Measurements from ENCODE around the gene TNFSF10. TPM values are rescaled to one million over a fixed set of nuclear protein-coding genes. Genes with fewer than 3 reads are reported as not detected.

TNFSF10 gene
- polyA plus RNA-seq, 1 experiment: not detected

DNA sequence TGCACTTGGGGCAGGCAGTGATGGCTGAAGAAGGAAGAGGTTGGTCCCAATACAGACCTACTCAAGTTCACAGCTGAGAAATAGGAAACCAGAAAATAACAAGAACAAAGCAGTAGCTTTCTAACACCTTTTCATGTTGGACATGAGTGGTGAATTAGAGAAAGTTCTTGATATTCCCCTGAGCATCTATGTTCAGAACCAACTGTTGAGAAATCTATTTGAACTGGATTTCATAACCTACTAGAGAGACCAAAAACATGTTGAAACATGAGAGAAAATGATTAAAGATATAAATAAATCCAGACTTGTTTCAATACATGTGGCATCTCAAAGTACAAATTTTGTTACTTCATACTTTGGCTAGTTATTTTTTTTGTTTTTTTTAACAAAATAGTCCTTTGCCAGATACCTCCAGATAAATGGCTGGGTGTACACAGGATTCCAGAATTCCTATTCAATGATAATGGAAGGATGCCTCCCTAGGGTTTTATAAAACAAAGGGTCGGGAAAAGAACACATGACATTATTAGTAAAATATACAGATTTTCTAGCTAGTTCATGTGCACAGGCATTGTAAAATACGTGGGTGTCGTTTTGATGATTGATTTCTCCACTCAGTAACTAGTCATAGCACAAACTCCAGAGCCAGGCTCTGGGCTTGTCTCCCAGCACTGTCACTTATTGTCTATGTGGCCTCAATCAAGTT lies 34.4 kb upstream of the TNFSF10 start:
- POLR2A ChIA-PET: no interaction called here
- Histone ChIP-seq H3K4me3 (ENCODE audit: low read depth, low read length) (no peak overlapping the region), H3K27me3 (ENCODE audit: control insufficient read depth, insufficient read depth, low read length) (peaks cover 4% of the 10 kb centered on the region; the same call in 1 of the 2 replicates), H3K36me3 (ENCODE audit: control insufficient read depth, insufficient read depth, low read length) (no peaks in the 10 kb centered on the region)
- CTCF ChIA-PET: interaction anchor here (0.6 kb wide), 1 partner anchor 158 kb away, joined by 3 read pairs; no protein-coding TSS in a partner anchor
- no peak for DNase-seq (ENCODE audit: low read depth)
- TF ChIP-seq, protein P1, sequence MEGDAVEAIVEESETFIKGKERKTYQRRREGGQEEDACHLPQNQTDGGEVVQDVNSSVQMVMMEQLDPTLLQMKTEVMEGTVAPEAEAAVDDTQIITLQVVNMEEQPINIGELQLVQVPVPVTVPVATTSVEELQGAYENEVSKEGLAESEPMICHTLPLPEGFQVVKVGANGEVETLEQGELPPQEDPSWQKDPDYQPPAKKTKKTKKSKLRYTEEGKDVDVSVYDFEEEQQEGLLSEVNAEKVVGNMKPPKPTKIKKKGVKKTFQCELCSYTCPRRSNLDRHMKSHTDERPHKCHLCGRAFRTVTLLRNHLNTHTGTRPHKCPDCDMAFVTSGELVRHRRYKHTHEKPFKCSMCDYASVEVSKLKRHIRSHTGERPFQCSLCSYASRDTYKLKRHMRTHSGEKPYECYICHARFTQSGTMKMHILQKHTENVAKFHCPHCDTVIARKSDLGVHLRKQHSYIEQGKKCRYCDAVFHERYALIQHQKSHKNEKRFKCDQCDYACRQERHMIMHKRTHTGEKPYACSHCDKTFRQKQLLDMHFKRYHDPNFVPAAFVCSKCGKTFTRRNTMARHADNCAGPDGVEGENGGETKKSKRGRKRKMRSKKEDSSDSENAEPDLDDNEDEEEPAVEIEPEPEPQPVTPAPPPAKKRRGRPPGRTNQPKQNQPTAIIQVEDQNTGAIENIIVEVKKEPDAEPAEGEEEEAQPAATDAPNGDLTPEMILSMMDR (IDR thresholded peaks at IDR 0.05; ENCODE audit: insufficient read depth, low read depth, low read length): no peak

DNA sequence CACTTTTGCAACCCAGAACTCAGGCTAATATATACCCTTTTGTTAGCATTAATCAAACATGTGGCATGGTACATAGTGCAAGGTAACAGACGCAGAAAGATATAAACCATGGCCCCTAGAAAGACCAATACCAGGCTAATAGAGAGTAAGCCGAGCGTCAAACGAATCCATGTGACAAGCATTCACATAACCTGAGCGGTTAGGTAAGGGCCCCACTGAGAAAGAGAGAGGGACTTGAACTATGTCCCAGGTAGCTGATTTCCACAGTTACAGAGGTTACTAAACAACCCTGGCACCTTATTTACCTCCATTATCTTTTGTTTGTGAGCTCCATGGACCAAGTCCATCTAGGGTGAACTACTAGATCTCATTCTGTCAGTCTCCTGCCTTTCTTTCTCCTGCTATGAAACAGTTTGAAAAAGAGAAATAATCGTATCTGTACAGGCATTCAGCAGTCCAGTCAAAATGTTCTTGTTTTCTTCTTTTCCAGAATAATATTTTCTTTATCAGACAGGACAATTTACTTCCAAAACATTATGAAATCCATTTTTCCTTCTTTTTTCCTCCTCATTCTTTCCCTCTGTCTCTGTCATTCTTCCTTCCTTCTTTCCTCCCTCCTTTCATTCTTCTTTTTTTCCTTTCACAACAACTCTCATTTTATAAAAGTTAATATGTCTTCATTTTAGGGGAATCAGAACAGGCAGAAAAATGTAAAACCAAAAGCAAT lies 30.5 kb upstream of the TNFSF10 start:
- H3K4me3 ChIP-seq (ENCODE audit: low read depth, low read length): no peak overlapping the region
- DNase-seq (ENCODE audit: low read depth): no peak
- ChIA-PET POLR2A (no interaction called here), CTCF (no interaction called here)
- TF ChIP-seq, protein P1 (IDR thresholded peaks at IDR 0.05; ENCODE audit: insufficient read depth, low read depth, low read length): no peak
- no peaks in the 10 kb centered on the region for H3K36me3 ChIP-seq (ENCODE audit: control insufficient read depth, insufficient read depth, low read length)
- peaks cover 4% of the 10 kb centered on the region; the same call in 1 of the 2 replicates for H3K27me3 ChIP-seq (ENCODE audit: control insufficient read depth, insufficient read depth, low read length)

DNA sequence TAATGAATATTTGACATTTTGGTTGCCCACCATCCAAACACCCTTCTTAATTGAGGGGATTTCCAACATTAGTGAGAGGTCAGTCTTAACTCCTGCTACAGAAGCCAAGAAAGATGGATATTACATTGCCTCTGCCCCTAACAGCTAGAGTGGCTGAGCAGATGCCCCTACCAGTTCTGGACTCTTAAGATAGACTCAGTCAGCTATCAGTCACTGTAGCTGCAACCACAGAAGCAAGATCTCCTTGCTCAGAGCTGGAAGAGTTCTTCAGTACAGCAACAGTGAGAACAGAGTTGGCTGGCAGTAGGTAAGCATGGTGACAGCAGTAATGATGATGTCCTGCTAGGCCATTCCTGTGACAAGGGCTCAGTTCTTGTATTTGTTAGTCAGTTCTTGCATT lies 29.4 kb upstream of the TNFSF10 start:
- CTCF ChIA-PET: no interaction called here
- POLR2A ChIA-PET: no interaction called here
- Histone ChIP-seq H3K4me3 (ENCODE audit: low read depth, low read length) (no peak overlapping the region), H3K36me3 (ENCODE audit: control insufficient read depth, insufficient read depth, low read length) (no peaks in the 10 kb centered on the region), H3K27me3 (ENCODE audit: control insufficient read depth, insufficient read depth, low read length) (peaks cover 4% of the 10 kb centered on the region; the same call in 1 of the 2 replicates)
- DNase-seq (ENCODE audit: low read depth): no peak
- TF ChIP-seq, protein P1 (IDR thresholded peaks at IDR 0.05; ENCODE audit: insufficient read depth, low read depth, low read length): no peak

DNA sequence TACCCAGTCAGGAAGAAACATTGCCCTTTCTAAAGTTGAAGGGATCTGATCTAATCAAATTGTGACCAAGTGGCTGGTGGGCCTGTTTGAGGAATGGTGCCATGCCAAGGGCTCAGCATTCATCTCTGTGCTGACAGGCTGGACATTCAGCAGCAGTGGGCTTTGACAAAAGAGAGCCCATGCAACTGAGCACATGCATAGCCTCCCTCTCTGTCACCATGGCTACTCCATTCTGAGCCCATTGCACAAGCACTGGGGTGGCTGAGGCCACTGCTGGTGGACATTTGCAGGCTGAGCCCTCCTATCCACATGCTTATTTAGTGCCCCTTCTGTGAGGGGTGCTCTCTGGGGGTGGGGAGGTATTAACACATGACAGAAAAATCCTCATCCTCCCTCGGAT lies 28.6 kb upstream of the TNFSF10 start:
- no peaks in the 10 kb centered on the region for H3K36me3 ChIP-seq (ENCODE audit: control insufficient read depth, insufficient read depth, low read length)
- no peak overlapping the region for H3K4me3 ChIP-seq (ENCODE audit: low read depth, low read length)
- peaks cover 2% of the 10 kb centered on the region; the same call in 1 of the 2 replicates for H3K27me3 ChIP-seq (ENCODE audit: control insufficient read depth, insufficient read depth, low read length)
- CTCF ChIA-PET: no interaction called here
- no peak for DNase-seq (ENCODE audit: low read depth)
- TF ChIP-seq, protein P1 (IDR thresholded peaks at IDR 0.05; ENCODE audit: insufficient read depth, low read depth, low read length): no peak
- POLR2A ChIA-PET: no interaction called here

DNA sequence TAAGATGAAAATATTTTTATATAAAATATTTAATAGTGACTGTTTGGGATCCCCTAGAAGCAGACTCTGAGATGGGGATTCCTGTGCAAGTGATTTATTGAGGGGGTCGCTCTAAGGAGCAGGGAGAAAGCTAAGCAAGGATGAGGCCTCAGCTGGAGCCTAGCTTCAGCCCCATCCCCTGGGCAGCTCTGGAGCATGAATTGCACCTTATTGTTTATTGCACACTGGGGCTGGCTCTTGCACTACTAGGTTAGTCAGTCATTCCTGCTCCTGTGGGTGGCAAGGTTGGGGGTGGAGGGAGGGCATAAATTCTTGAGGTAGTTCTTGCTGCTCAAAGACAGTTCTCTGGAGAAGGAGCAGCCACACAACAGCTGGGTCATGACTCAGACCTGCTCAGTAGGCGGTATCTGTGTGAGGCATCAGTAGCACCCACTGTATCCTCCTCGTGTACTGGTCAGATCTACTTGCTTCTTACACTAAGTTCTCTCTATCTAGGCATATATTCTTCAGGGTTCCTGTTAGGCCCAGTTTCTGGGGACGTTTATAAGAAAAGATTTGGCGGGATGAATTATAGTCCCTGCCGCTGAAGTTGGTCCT lies 27.2 kb upstream of the TNFSF10 start:
- H3K4me3 ChIP-seq (ENCODE audit: low read depth, low read length): no peak overlapping the region
- DNase-seq (ENCODE audit: low read depth): peak; percentile 43
- TF ChIP-seq, protein P1 (IDR thresholded peaks at IDR 0.05; ENCODE audit: insufficient read depth, low read depth, low read length): no peak
- POLR2A ChIA-PET: no interaction called here
- H3K27me3 ChIP-seq (ENCODE audit: control insufficient read depth, insufficient read depth, low read length): peaks cover 3% of the 10 kb centered on the region; the same call in 1 of the 2 replicates
- CTCF ChIA-PET: no interaction called here
- H3K36me3 ChIP-seq (ENCODE audit: control insufficient read depth, insufficient read depth, low read length): no peaks in the 10 kb centered on the region

All from BJ (cell line).